H9 (cell line): ENCODE measurements around the gene SIGLEC8. TPM values are rescaled to one million over a fixed set of nuclear protein-coding genes. Genes with fewer than 3 reads are reported as not detected.

ENCODE experiments used
- DNase-seq: peaks from one replicate; pipeline ENCODE4 v3.0.0-alpha.2; 2017
- H2AFZ ChIP-seq: one replicate; pipeline ENCODE4 v1.6.1; 2013; ENCODE audit warnings: mild to moderate bottlenecking, low read length, control low read depth, moderate library complexity
- H2AK5ac ChIP-seq: 2 replicates; pipeline ENCODE4 v1.6.1; 2013; ENCODE audit warnings: low read length, control low read depth, mixed read lengths; ENCODE audit not compliant: insufficient read length
- H2BK120ac ChIP-seq: one replicate; pipeline ENCODE4 v1.6.1; 2013; ENCODE audit warnings: low read depth, mild to moderate bottlenecking, low read length, control low read depth, inconsistent platforms; ENCODE audit not compliant: poor library complexity, severe bottlenecking
- H2BK12ac ChIP-seq: 2 replicates; pipeline ENCODE4 v1.6.1; 2013; ENCODE audit warnings: low read length, control low read depth, mixed read lengths, low read depth; ENCODE audit not compliant: insufficient read length
- H2BK15ac ChIP-seq: 2 replicates; pipeline ENCODE4 v1.6.1; 2013; ENCODE audit warnings: low read depth, low read length, control low read depth
- H2BK20ac ChIP-seq: one replicate; pipeline ENCODE4 v1.6.1; 2013; ENCODE audit warnings: low read depth, mild to moderate bottlenecking, low read length, control low read depth, inconsistent platforms; ENCODE audit not compliant: poor library complexity, severe bottlenecking
- H2BK5ac ChIP-seq: 2 replicates; pipeline ENCODE4 v1.6.1; 2013; ENCODE audit warnings: low read length, control low read depth, mixed read lengths; ENCODE audit not compliant: insufficient read length
- H3K14ac ChIP-seq: 2 replicates; pipeline ENCODE4 v1.6.1; 2013; ENCODE audit warnings: low read length, control low read depth; ENCODE audit not compliant: insufficient read depth
- H3K18ac ChIP-seq: 2 replicates; pipeline ENCODE4 v1.6.1; 2013; ENCODE audit warnings: low read depth, mild to moderate bottlenecking, mixed read lengths, low read length, control low read depth; ENCODE audit not compliant: insufficient read length
- H3K23ac ChIP-seq: 2 replicates; pipeline ENCODE4 v1.6.1; 2013; ENCODE audit warnings: low read length, control low read depth, mixed read lengths, low read depth; ENCODE audit not compliant: insufficient read length
- H3K23me2 ChIP-seq: 2 replicates; pipeline ENCODE4 v1.6.1; 2013; ENCODE audit warnings: low read depth, mild to moderate bottlenecking, mixed read lengths, low read length, control low read depth; ENCODE audit not compliant: insufficient read length, poor library complexity, severe bottlenecking
- H3K27ac ChIP-seq: 2 replicates; pipeline ENCODE4 v1.5.1; 2013; ENCODE audit warnings: low read length, control low read depth, mixed read lengths, low read depth; ENCODE audit not compliant: insufficient read length
- H3K27me3 ChIP-seq: 2 replicates; pipeline ENCODE4 v1.6.1; 2013; ENCODE audit warnings: low read length, control low read depth, inconsistent platforms; ENCODE audit not compliant: insufficient read depth
- H3K4ac ChIP-seq: 2 replicates; pipeline ENCODE4 v1.6.1; 2013; ENCODE audit warnings: low read depth, mild to moderate bottlenecking, control low read depth, inconsistent platforms, low read length, moderate library complexity
- H3K4me1 ChIP-seq: 2 replicates; pipeline ENCODE4 v1.6.1; 2013; ENCODE audit warnings: low read length, control low read depth, inconsistent platforms; ENCODE audit not compliant: insufficient read depth
- H3K4me2 ChIP-seq: 2 replicates; pipeline ENCODE4 v1.6.1; 2013; ENCODE audit warnings: low read length, control low read depth, mixed read lengths; ENCODE audit not compliant: insufficient read length, insufficient read depth
- H3K56ac ChIP-seq: 2 replicates; pipeline ENCODE4 v1.6.1; 2013; ENCODE audit warnings: low read depth, mild to moderate bottlenecking, mixed read lengths, low read length, control low read depth; ENCODE audit not compliant: insufficient read length
- H3K79me1 ChIP-seq: 2 replicates; pipeline ENCODE4 v1.6.1; 2013; ENCODE audit warnings: low read depth, mild to moderate bottlenecking, moderate library complexity, low read length, control low read depth, inconsistent platforms; ENCODE audit not compliant: insufficient read depth, poor library complexity, severe bottlenecking
- H3K79me2 ChIP-seq: 2 replicates; pipeline ENCODE4 v1.6.1; 2013; ENCODE audit warnings: low read length, control low read depth, inconsistent platforms; ENCODE audit not compliant: insufficient read depth
- H3K9ac ChIP-seq: 2 replicates; pipeline ENCODE4 v1.6.1; 2013; ENCODE audit warnings: low read length, control low read depth, mixed read lengths; ENCODE audit not compliant: insufficient read length; ENCODE audit errors: extremely low read depth
- H3K9me3 ChIP-seq: one replicate; pipeline ENCODE4 v1.6.1; 2013; ENCODE audit warnings: low read depth, low read length, inconsistent platforms; ENCODE audit not compliant: control insufficient read depth
- H3T11ph ChIP-seq: one replicate; pipeline ENCODE4 v1.6.1; 2013; ENCODE audit warnings: mild to moderate bottlenecking, low read length, control low read depth, inconsistent platforms
- H4K20me1 ChIP-seq: one replicate; pipeline ENCODE4 v1.6.1; 2013; ENCODE audit not compliant: control insufficient read depth, insufficient read length, insufficient read depth
- H4K5ac ChIP-seq: 2 replicates; pipeline ENCODE4 v1.6.1; 2013; ENCODE audit warnings: low read depth, mild to moderate bottlenecking, mixed read lengths, low read length, control low read depth; ENCODE audit not compliant: insufficient read length
- H4K8ac ChIP-seq: replicated peaks from 2 replicates; pipeline ENCODE4 v1.6.1; 2013; ENCODE audit warnings: low read length, control low read depth, mixed read lengths, low read depth; ENCODE audit not compliant: insufficient read length
- H4K91ac ChIP-seq: 2 replicates; pipeline ENCODE4 v1.6.1; 2013; ENCODE audit warnings: low read depth, mild to moderate bottlenecking, moderate library complexity, mixed read lengths, low read length, control low read depth; ENCODE audit not compliant: insufficient read length
- H3K27ac Mint-ChIP-seq, 3 experiments: 2 replicates in 2 of 3; 3 replicates in 1 of 3; pipeline ENCODE4 v1.8.0; 2020 to 2021; ENCODE audit warnings: mixed read lengths in 3 of 3, mild to moderate bottlenecking in 1 of 3, moderate library complexity in 1 of 3
- H3K27me3 Mint-ChIP-seq: 2 replicates; pipeline ENCODE4 v1.8.0; 2021; ENCODE audit warnings: low read depth, mild to moderate bottlenecking, moderate library complexity, mixed read lengths
- H3K36me3 Mint-ChIP-seq, 3 experiments: 2 replicates in 2 of 3; 3 replicates in 1 of 3; pipeline ENCODE4 v1.8.0; 2020 to 2021; ENCODE audit warnings: low read depth in 3 of 3, mixed read lengths in 3 of 3; ENCODE audit not compliant: insufficient read depth in 1 of 3
- H3K4me1 Mint-ChIP-seq, 2 experiments: 2 replicates each; pipeline ENCODE4 v1.8.0; 2020; ENCODE audit warnings: mixed read lengths in 2 of 2
- H3K4me3 Mint-ChIP-seq, 2 experiments: 2 replicates in 1 of 2; 3 replicates in 1 of 2; pipeline ENCODE4 v1.8.0; 2020 to 2021; ENCODE audit warnings: mild to moderate bottlenecking in 2 of 2, mixed read lengths in 2 of 2, moderate library complexity in 1 of 2
- H3K9me3 Mint-ChIP-seq, 2 experiments: 2 replicates in 1 of 2; 3 replicates in 1 of 2; pipeline ENCODE4 v1.8.0; 2020; ENCODE audit warnings: mild to moderate bottlenecking in 2 of 2, mixed read lengths in 2 of 2, moderate library complexity in 1 of 2
- CTCF ChIP-seq: fragments of 200-600 bp; sonication (generic); conservative IDR thresholded peaks from 3 replicates; pipeline ENCODE4 v1.8.0; 2021; ENCODE audit warnings: antibody characterized with exemption, mild to moderate bottlenecking
- WGBS: extraction: QIAGEN DNeasy Blood & Tissue Kit; methylation state at CpG from one replicate; pipeline ENCODE4 v1.1.7; 2013; ENCODE audit warnings: missing lambda C conversion rate, low lambda C conversion rate, mixed read lengths; ENCODE audit not compliant: insufficient read length; ENCODE audit errors: extremely low coverage; 5-methylcytosine and 5-hydroxymethylcytosine counted together
- total RNA-seq: library from RNA; stranded (reverse); gene quantifications from 2 replicates; pipeline ENCODE4 v1.2.1, GENCODE V29; 2021

SIGLEC8 gene
- total RNA-seq, 1 experiment from 2014 or later: not detected

GRCh38 chr19:51422053-51422448, 36.2 kb downstream of the SIGLEC8 start:
- WGBS: no CpG with 5 or more reads among the region's 19 CpGs
- Mint-ChIP-seq H3K36me3 (no peaks in the 10 kb centered on the region), H3K4me1 (peaks cover 3 to 12% of the 10 kb centered on the region in 2 experiments; a peak in 2 of 4 replicates), H3K9me3 (peaks cover 6 to 19% of the 10 kb centered on the region in 2 experiments; a peak in 3 of 5 replicates), H3K27me3 (peaks cover 48% of the 10 kb centered on the region), H3K4me3 (peak overlapping the region; percentile 49 to 72), H3K27ac (no peak overlapping the region)
- no peaks in the 10 kb centered on the region; the same call in 1 of the 2 replicates for H3K27me3 ChIP-seq
- H2BK5ac ChIP-seq: no peak overlapping the region
- no peak overlapping the region for H2BK15ac ChIP-seq
- no peaks in the 10 kb centered on the region for H4K20me1 ChIP-seq
- H4K5ac ChIP-seq: no peak overlapping the region
- no peak overlapping the region for H3K4ac ChIP-seq
- no peak overlapping the region for H3K14ac ChIP-seq
- no peaks in the 10 kb centered on the region for H3K4me1 ChIP-seq
- no peak overlapping the region for H3K9ac ChIP-seq
- H4K8ac ChIP-seq: no peak overlapping the region
- TF ChIP-seq CTCF: peak; percentile 99
- H2BK120ac ChIP-seq: no peak overlapping the region
- H3K23ac ChIP-seq: no peak overlapping the region
- H3K18ac ChIP-seq: no peak overlapping the region
- H3K4me2 ChIP-seq: peak overlapping the region; percentile 30
- no peak overlapping the region for H2BK20ac ChIP-seq
- no peak overlapping the region for H2AK5ac ChIP-seq
- no peaks in the 10 kb centered on the region for H3K79me1 ChIP-seq
- no peak overlapping the region for H3K56ac ChIP-seq
- DNase-seq: peak; percentile 90
- no peak overlapping the region for H2BK12ac ChIP-seq
- H4K91ac ChIP-seq: no peak overlapping the region
- H3K9me3 ChIP-seq: no peaks in the 10 kb centered on the region
- H3K23me2 ChIP-seq: peaks cover 6% of the 10 kb centered on the region
- no peak overlapping the region for H2AFZ ChIP-seq
- no peak overlapping the region for H3K27ac ChIP-seq
- no peak overlapping the region for H3T11ph ChIP-seq
- H3K79me2 ChIP-seq: no peaks in the 10 kb centered on the region
